Measurements from ENCODE around the gene EOGT.

GRCh38 chr3:69016102-69016501, 2.6 kb upstream of the EOGT start:
- TF ChIP-seq CTCF (conservative IDR thresholded peaks at IDR 0.05; ENCODE audit: low read length) (no peak), EZH2phosphoT487 (IDR thresholded peaks at IDR 0.05; ENCODE audit: borderline replicate concordance, low read depth, low read length) (no peak)
